HepG2 (cell line): ENCODE data around the gene DGCR8.

Experiments
- FOXJ3 ChIP-seq: sonication (generic); formaldehyde crosslinking; IDR thresholded peaks from 2 replicates; pipeline ENCODE4 v1.4.0; 2020; ENCODE audit warnings: missing genetic modification reagents, mild to moderate bottlenecking, borderline replicate concordance
- MED13 ChIP-seq: sonication (generic); formaldehyde crosslinking; IDR thresholded peaks from 2 replicates; pipeline ENCODE4 v1.5.0; 2020; ENCODE audit warnings: missing genetic modification reagents
- RAD21 ChIP-seq: fragments of 450-650 bp; formaldehyde crosslinking; IDR thresholded peaks from 2 replicates; pipeline ENCODE4 v1.5.0; 2020; ENCODE audit warnings: mild to moderate bottlenecking
- SUZ12 ChIP-seq: fragments of 150-350 bp; IDR thresholded peaks from 2 replicates; pipeline ENCODE4 v1.6.1; 2014; ENCODE audit warnings: low read depth, low read length
- ZBTB7A ChIP-seq: sonication (generic); formaldehyde crosslinking; IDR thresholded peaks from 2 replicates; pipeline ENCODE4 v1.8.0; 2022; ENCODE audit warnings: mild to moderate bottlenecking, missing genetic modification reagents
- ZNF432 ChIP-seq: sonication (generic); formaldehyde crosslinking; IDR thresholded peaks from 2 replicates; pipeline ENCODE4 v1.5.0; 2020; ENCODE audit warnings: missing genetic modification reagents, mild to moderate bottlenecking, borderline replicate concordance
- ZNF816 ChIP-seq: sonication (generic); formaldehyde crosslinking; IDR thresholded peaks from 2 replicates; pipeline ENCODE4 v1.8.0; 2022; ENCODE audit warnings: missing genetic modification reagents, mild to moderate bottlenecking, borderline replicate concordance
- TF ChIP-seq, protein P1 (sequence below): sonication (generic); formaldehyde crosslinking; IDR thresholded peaks from 2 replicates; pipeline ENCODE4 v1.4.0; 2020; ENCODE audit warnings: missing genetic modification reagents
- TF ChIP-seq, protein P2 (sequence below): sonication (generic); formaldehyde crosslinking; IDR thresholded peaks from 2 replicates; pipeline ENCODE4 v1.5.0; 2020; ENCODE audit warnings: mild to moderate bottlenecking, missing genetic modification reagents, moderate library complexity
- TF ChIP-seq, protein P3 (sequence below): sonication (generic); formaldehyde crosslinking; IDR thresholded peaks from 2 replicates; pipeline ENCODE4 v1.4.0; 2020; ENCODE audit warnings: missing genetic modification reagents; ENCODE audit errors: not compliant biosample characterization
- TF ChIP-seq, protein P4 (sequence below): sonication (generic); formaldehyde crosslinking; IDR thresholded peaks from 2 replicates; pipeline ENCODE4 v1.5.0; 2020; ENCODE audit warnings: missing genetic modification reagents, mild to moderate bottlenecking, borderline replicate concordance

DNA sequence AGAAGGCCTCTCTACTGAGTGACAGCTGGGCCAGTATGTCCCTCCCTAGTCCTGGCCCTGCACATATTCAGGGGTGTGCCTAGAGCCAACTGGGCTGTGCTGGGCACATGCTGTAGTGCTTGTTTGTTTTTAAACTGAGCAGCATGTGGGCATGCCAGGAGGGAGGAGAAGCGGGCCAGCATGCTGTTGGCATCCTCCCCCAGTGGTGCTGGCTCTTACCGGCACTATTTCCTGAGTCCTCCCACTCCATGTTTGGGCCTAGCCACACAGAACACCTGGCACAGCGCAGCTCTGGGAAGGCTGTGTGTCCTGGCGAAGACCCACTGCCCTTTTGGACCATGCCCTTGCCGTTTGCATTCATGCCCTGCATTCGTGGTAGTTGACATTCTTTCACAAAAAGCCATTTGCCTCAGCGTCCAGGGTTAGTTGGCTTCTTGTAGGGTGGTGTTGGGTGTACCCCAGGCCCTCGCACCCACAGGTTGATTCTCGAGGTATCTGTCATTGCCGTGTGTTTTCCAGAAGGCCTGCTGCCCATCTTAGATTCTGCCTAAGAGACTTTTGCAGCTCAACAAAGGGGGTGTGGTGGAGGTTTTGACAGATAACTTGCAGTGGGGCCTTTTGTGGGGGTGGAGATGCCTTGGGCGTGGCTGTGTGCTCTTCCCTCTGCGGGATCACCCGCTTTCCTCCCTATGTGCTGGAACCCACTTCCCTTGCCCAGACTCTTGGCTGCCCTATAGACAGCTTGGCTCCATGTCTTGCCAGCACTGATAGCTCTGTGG lies 13.6 kb downstream of the DGCR8 start:
- TF ChIP-seq RAD21 (CRISPR knock-in tag) (no peak), SUZ12 (no peak), ZNF816 (no peak), FOXJ3 (no peak), ZNF432 (no peak), ZBTB7A (CRISPR knock-in tag) (no peak), MED13 (CRISPR knock-in tag) (no peak)
- TF ChIP-seq, protein P1, sequence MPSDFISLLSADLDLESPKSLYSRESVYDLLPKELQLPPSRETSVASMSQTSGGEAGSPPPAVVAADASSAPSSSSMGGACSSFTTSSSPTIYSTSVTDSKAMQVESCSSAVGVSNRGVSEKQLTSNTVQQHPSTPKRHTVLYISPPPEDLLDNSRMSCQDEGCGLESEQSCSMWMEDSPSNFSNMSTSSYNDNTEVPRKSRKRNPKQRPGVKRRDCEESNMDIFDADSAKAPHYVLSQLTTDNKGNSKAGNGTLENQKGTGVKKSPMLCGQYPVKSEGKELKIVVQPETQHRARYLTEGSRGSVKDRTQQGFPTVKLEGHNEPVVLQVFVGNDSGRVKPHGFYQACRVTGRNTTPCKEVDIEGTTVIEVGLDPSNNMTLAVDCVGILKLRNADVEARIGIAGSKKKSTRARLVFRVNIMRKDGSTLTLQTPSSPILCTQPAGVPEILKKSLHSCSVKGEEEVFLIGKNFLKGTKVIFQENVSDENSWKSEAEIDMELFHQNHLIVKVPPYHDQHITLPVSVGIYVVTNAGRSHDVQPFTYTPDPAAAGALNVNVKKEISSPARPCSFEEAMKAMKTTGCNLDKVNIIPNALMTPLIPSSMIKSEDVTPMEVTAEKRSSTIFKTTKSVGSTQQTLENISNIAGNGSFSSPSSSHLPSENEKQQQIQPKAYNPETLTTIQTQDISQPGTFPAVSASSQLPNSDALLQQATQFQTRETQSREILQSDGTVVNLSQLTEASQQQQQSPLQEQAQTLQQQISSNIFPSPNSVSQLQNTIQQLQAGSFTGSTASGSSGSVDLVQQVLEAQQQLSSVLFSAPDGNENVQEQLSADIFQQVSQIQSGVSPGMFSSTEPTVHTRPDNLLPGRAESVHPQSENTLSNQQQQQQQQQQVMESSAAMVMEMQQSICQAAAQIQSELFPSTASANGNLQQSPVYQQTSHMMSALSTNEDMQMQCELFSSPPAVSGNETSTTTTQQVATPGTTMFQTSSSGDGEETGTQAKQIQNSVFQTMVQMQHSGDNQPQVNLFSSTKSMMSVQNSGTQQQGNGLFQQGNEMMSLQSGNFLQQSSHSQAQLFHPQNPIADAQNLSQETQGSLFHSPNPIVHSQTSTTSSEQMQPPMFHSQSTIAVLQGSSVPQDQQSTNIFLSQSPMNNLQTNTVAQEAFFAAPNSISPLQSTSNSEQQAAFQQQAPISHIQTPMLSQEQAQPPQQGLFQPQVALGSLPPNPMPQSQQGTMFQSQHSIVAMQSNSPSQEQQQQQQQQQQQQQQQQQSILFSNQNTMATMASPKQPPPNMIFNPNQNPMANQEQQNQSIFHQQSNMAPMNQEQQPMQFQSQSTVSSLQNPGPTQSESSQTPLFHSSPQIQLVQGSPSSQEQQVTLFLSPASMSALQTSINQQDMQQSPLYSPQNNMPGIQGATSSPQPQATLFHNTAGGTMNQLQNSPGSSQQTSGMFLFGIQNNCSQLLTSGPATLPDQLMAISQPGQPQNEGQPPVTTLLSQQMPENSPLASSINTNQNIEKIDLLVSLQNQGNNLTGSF (CRISPR knock-in tag), result no peak
- TF ChIP-seq, protein P2, sequence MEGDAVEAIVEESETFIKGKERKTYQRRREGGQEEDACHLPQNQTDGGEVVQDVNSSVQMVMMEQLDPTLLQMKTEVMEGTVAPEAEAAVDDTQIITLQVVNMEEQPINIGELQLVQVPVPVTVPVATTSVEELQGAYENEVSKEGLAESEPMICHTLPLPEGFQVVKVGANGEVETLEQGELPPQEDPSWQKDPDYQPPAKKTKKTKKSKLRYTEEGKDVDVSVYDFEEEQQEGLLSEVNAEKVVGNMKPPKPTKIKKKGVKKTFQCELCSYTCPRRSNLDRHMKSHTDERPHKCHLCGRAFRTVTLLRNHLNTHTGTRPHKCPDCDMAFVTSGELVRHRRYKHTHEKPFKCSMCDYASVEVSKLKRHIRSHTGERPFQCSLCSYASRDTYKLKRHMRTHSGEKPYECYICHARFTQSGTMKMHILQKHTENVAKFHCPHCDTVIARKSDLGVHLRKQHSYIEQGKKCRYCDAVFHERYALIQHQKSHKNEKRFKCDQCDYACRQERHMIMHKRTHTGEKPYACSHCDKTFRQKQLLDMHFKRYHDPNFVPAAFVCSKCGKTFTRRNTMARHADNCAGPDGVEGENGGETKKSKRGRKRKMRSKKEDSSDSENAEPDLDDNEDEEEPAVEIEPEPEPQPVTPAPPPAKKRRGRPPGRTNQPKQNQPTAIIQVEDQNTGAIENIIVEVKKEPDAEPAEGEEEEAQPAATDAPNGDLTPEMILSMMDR, result no peak
- TF ChIP-seq, protein P3, sequence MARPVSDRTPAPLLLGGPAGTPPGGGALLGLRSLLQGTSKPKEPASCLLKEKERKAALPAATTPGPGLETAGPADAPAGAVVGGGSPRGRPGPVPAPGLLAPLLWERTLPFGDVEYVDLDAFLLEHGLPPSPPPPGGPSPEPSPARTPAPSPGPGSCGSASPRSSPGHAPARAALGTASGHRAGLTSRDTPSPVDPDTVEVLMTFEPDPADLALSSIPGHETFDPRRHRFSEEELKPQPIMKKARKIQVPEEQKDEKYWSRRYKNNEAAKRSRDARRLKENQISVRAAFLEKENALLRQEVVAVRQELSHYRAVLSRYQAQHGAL, result no peak
- TF ChIP-seq, protein P4, sequence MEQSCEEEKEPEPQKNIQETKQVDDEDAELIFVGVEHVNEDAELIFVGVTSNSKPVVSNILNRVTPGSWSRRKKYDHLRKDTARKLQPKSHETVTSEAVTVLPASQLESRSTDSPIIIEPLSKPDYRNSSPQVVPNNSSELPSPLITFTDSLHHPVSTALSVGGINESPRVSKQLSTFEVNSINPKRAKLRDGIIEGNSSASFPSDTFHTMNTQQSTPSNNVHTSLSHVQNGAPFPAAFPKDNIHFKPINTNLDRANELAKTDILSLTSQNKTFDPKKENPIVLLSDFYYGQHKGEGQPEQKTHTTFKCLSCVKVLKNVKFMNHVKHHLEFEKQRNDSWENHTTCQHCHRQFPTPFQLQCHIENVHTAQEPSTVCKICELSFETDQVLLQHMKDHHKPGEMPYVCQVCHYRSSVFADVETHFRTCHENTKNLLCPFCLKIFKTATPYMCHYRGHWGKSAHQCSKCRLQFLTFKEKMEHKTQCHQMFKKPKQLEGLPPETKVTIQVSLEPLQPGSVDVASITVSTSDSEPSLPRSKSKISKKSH, result no peak
